ENCODE measurements around the gene SMYD4. TPM values are rescaled to one million over a fixed set of nuclear protein-coding genes. Genes with fewer than 3 reads are reported as not detected.
"Not testable (repeated sequence)": the region's sequence is repeated elsewhere in the genome, so short reads cannot be mapped to it uniquely, and the experiment has no call there.

Gene SMYD4
- polyA plus RNA-seq, 4 donors, result 12.9 to 18.6 (median 15.1) TPM

GRCh38 chr17:1758807-1759206 is 70.9 kb downstream of the SMYD4 start:
- no peak for DNase-seq (ENCODE audit: low read depth in 4 of 4, low spot score in 3 of 4)

- no peak for DNase-seq (ENCODE audit: low read depth in 4 of 4, low spot score in 3 of 4)
Observed at GRCh38 chr17:1755827-1756262, 73.9 kb downstream of the SMYD4 start.

GRCh38 chr17:1755252-1755826 is 74.4 kb downstream of the SMYD4 start:
- no peak for DNase-seq (ENCODE audit: low read depth in 4 of 4, low spot score in 3 of 4)

GRCh38 chr17:1754430-1755112 is 75.1 kb downstream of the SMYD4 start:
- no peak for DNase-seq (ENCODE audit: low read depth in 4 of 4, low spot score in 3 of 4)

- DNase-seq (ENCODE audit: low read depth in 4 of 4, low spot score in 3 of 4), result no peak
Observed at GRCh38 chr17:1753767-1754429, 75.8 kb downstream of the SMYD4 start.

GRCh38 chr17:1752425-1753262 is 77.1 kb downstream of the SMYD4 start:
- DNase-seq (ENCODE audit: low read depth in 4 of 4, low spot score in 3 of 4), result no peak

GRCh38 chr17:1750628-1751027 is 79.1 kb downstream of the SMYD4 start:
- DNase-seq (ENCODE audit: low read depth in 4 of 4, low spot score in 3 of 4), result no peak

- no peak for DNase-seq (ENCODE audit: low read depth in 4 of 4, low spot score in 3 of 4)
Observed at GRCh38 chr17:1746975-1747543, 82.6 kb downstream of the SMYD4 start.

- DNase-seq (ENCODE audit: low read depth in 4 of 4, low spot score in 3 of 4), result no peak
Observed at GRCh38 chr17:1745513-1746020, 84.1 kb downstream of the SMYD4 start.

GRCh38 chr17:1744551-1745512 is 84.9 kb downstream of the SMYD4 start:
- DNase-seq (ENCODE audit: low read depth in 4 of 4, low spot score in 3 of 4), result no peak

GRCh38 chr17:1743088-1743439 is 86.6 kb downstream of the SMYD4 start:
- DNase-seq (ENCODE audit: low read depth in 4 of 4, low spot score in 3 of 4), result no peak

GRCh38 chr17:1742371-1743087 is 87.2 kb downstream of the SMYD4 start, which contains the start of gene SERPINF2:
Gene SERPINF2, plus strand, starts transcription at chr17:1742871. Its CDS starts 2,125 bp downstream, at chr17:1744996.
- DNase-seq (ENCODE audit: low read depth in 4 of 4, low spot score in 3 of 4), result no peak

GRCh38 chr17:1741899-1742298 is 87.8 kb downstream of the SMYD4 start:
- not testable (repeated sequence) for DNase-seq (ENCODE audit: low read depth in 4 of 4, low spot score in 3 of 4)

GRCh38 chr17:1737531-1738291 is 92.0 kb downstream of the SMYD4 start:
- DNase-seq (ENCODE audit: low read depth in 4 of 4, low spot score in 3 of 4), result no peak

- DNase-seq (ENCODE audit: low read depth in 4 of 4, low spot score in 3 of 4), result no peak
Observed at GRCh38 chr17:1736348-1737281, 93.1 kb downstream of the SMYD4 start.

- no peak for DNase-seq (ENCODE audit: low read depth in 4 of 4, low spot score in 3 of 4)
Observed at GRCh38 chr17:1735834-1736347, 93.8 kb downstream of the SMYD4 start.

- no peak for DNase-seq (ENCODE audit: low read depth in 4 of 4, low spot score in 3 of 4)
Observed at GRCh38 chr17:1735418-1735817, 94.3 kb downstream of the SMYD4 start.
